HG02623 (cell line): ENCODE results near the gene DEK.
"Not testable (repeated sequence)": the region's sequence is repeated elsewhere in the genome, so short reads cannot be mapped to it uniquely, and the experiment has no call there.

ENCODE experiments used
- ATAC-seq: cut with Tn5 transposase; IDR thresholded peaks from one replicate; pipeline ENCODE4 v1.9.1; 2021; ENCODE audit warnings: moderate library complexity; ENCODE audit not compliant: unreplicated experiment

The DEK gene

DNA sequence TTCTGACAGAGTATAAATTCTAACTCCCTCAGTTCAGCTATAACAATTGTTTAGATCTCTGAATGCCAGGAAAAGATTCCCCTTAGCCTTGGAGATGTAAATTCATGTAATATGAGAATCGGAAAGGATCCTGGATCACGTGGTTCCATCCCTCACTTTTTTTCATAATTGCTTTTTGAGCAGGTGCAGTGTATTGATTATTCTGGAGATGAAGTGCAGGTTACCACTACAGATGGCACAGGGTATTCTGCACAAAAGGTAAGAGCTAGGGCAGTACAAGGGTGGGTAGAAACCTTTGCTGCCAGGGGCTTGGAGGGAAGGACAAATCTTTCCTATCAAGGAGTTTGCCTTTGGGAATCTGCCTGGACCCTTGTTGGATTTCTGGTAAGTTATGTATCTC is 56.4 kb downstream of the DEK start:
- no peak for ATAC-seq

GRCh38 chr6:18207438-18207837 is 56.9 kb downstream of the DEK start:
- no peak for ATAC-seq

GRCh38 chr6:18206591-18206990 is 57.7 kb downstream of the DEK start:
- ATAC-seq: no peak

GRCh38 chr6:18204691-18205090 is 59.6 kb downstream of the DEK start:
- ATAC-seq: no peak

DNA sequence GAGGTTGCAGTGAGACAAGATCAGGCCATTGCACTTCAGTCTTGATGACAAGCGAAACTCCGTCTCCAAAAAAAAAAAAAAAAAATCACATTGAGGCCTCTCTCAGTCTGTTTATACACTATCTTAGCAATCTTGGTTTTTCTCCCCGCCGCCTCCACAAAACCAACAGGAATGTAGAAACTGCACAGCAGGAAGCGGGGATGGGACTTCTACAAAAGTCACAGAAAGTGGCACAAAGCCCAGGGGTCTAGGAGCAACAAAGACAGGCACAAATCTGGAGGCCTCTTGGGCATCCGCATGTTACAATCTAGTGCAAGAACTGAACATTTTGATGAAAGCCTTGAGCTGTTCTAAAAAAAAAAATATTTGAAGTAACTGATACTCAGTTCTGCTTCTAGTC is 60.5 kb downstream of the DEK start:
- ATAC-seq: no peak

DNA sequence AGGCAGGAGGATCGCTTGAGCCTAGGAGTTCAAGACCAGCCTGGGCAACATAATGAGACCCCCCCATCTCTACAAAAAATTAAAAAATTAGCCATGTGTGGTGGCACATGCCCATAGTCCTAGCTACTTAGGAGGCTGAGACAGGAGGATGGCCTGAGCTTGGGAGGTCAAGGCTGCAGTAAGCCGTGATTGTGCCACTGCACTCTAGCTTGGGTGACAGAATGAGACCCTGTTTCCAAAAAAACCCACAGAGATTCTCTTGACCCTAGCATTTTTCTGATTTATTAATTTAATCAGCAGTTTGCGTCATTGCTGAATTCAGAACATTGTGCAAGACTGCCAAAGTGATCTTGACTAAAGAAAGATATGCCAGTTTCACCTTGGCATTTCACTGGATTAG is 72.3 kb downstream of the DEK start:
- no peak for ATAC-seq

GRCh38 chr6:18189196-18189595 is 75.1 kb downstream of the DEK start:
- ATAC-seq: no peak

DNA sequence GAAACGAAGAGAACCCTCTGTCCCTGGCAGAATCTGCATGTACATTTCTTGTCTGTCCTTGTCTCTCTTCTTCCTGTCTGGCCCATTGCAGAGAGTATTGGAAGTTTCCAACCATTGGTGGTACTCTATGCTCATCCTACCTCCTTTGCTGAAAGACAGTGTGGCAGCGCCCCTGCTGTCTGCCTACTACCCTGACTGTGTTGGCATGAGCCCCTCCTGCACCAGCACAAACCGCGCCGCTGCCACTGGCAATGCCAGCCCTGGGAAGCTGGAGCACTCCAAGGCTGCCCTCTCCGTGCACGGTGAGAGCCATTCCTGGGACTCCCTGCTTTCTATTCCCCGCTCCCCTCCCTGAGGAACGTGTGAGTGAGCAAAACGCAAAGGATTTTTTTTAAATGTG is 76.6 kb downstream of the DEK start:
- ATAC-seq: no peak

DNA sequence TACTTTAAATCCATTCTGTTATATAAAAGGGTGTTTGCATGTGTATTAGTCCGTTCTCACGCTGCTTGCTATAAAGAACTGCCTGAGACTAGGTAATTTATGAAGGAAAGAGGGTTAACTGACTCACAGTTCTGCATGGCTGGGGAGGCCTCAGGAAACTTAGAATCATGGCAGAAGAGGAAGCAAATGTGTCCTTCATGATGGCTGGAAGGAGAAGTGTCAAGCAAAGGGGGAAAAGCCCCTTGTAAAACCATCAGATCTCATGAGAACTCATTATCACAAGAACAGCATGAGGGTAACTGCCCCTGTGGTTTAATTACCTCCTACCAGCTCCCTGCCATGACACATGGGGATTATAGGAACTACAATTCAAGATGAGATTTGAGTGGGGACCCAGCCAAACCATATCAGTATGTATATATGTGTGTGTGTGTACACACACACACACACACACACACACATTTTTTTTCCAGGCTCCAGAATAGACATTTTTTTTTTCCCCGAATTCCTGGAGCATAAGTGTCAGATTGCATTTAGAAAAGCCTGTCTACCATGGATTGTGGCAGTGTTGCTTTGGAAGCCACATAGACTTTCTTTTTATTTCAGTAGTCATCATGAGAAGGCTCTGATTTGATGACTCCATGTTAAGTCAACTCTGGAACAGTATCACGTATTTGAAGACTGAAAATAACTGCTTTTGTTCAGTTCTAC is 77.6 kb downstream of the DEK start:
- no peak for ATAC-seq

- no peak for ATAC-seq
Observed at GRCh38 chr6:18186033-18186432, 78.3 kb downstream of the DEK start.

- ATAC-seq: no peak
Observed at GRCh38 chr6:18185624-18186023, 78.7 kb downstream of the DEK start.

DNA sequence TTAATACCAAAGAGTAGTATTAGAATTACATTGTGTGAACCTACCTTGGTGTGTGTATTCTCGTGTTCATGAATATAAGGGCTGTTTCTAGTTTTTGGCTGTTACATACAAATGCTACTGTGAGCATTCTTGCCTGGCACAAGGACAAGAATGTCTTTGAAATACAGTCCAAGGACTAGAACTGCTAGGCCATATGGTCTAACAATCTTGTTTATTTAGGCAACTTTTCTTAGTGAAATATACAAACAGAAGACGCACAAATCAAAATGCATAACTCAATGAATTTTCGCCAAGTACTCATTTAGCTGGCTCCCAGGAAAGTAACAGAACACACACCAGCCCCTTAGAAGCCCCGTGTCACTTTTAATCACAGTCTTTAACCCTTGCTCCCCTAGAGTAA is 80.6 kb downstream of the DEK start:
- ATAC-seq: no peak

DNA sequence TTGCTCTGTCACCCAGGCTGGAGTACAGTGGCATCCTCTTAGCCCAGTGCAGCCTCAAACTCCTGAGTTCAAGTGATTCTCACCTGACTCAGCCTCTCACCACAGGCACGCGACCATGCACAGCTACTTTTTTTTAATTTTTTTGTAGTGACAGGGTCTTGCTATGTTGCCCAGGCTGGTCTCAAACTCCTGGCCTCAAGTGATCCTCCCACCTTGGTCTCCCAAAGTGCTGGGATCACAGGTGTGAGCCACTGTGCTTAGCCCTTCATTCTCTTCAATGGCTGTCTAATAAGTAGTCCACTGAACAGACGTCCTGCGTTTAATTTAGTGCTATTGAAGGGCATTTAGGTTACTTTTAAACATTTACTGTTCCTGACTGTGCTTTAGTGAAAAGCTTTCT is 81.8 kb downstream of the DEK start:
- ATAC-seq: no peak

DNA sequence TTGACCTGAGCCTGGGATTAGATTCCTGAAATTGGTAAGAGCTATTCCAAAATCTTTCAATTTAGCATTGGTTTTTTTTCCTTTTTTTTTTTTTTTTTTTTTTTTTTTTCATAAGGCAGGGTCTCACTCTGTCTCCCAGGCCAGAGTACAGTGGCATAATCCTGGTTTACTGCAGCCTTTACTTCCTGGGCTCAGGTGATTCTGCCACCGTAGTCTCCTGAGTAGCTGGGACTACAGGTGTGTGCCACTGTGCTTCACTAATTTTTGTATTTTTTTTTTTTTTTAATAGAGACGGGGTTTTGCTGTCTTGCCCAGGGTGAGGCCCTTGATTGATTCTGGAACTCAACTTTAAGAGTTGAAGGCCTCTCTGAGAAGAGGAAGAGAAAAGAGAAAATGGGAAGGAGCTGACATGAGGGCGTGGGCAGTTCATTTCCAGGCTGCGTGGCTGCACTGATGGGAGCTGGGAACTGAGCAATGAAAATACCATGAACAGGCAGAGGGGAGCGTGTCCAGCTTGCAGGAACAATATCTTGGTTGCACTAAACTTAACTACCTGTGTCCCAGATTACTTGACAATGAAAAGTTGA is 84.5 kb downstream of the DEK start:
- ATAC-seq: no peak

- ATAC-seq: no peak
Observed at GRCh38 chr6:18178960-18179615, 85.2 kb downstream of the DEK start.

GRCh38 chr6:18177286-18177965 is 86.9 kb downstream of the DEK start:
- no peak for ATAC-seq

- not testable (repeated sequence) for ATAC-seq
Observed at GRCh38 chr6:18176198-18176597, 88.1 kb downstream of the DEK start.
